OCI-LY3 (cell line): ENCODE data around the gene SETD9.

Experiments
- H2AFZ ChIP-seq: fragments of 200-600, 300-600 bp; shearing (Covaris generic); 2 replicates; pipeline ENCODE4 v1.6.0; 2014; ENCODE audit warnings: antibody characterized with exemption, low read depth, low read length
- H3K27ac ChIP-seq: fragments of 200-600, 300-600 bp; sonication (generic); 2 replicates; pipeline ENCODE4 v1.5.1; 2014; ENCODE audit warnings: mild to moderate bottlenecking, low read length, moderate library complexity, mixed read lengths
- H3K27me3 ChIP-seq: fragments of 200-600, 300-600 bp; sonication (generic); 2 replicates; pipeline ENCODE4 v1.6.1; 2014; ENCODE audit warnings: low read depth, low read length, mixed read lengths
- H3K36me3 ChIP-seq: fragments of 200-600, 300-600 bp; sonication (generic); replicated peaks from 2 replicates; pipeline ENCODE3; 2014; ENCODE audit warnings: low read depth, low read length, mixed read lengths
- H3K4me1 ChIP-seq: fragments of 300-600, 200-600 bp; sonication (generic); 2 replicates; pipeline ENCODE4 v1.6.1; 2014; ENCODE audit warnings: low read length, mixed read lengths
- H3K4me2 ChIP-seq: fragments of 200-600, 300-600 bp; sonication (generic); 2 replicates; pipeline ENCODE4 v1.6.1; 2014; ENCODE audit warnings: low read length, mixed read lengths
- H3K4me3 ChIP-seq: fragments of 300-600, 200-600 bp; sonication (generic); 2 replicates; pipeline ENCODE4 v1.5.1; 2014; ENCODE audit warnings: antibody characterized with exemption, mild to moderate bottlenecking, low read length, moderate library complexity
- H3K79me2 ChIP-seq: fragments of 300-600, 200-600 bp; shearing (Covaris generic); 2 replicates; pipeline ENCODE4 v1.6.1; 2014; ENCODE audit warnings: mild to moderate bottlenecking, low read length, mixed read lengths
- H3K9ac ChIP-seq: fragments of 300-600, 200-600 bp; shearing (Covaris generic); 2 replicates; pipeline ENCODE4 v1.6.0; 2014; ENCODE audit warnings: mild to moderate bottlenecking, low read length, moderate library complexity
- H3K9me3 ChIP-seq: fragments of 200-600, 300-600 bp; shearing (Covaris generic); 2 replicates; pipeline ENCODE4 v1.6.1; 2014; ENCODE audit warnings: low read length, mixed read lengths; ENCODE audit not compliant: insufficient read depth
- H4K20me1 ChIP-seq: fragments of 200-600, 300-600 bp; sonication (generic); 2 replicates; pipeline ENCODE4 v1.6.1; 2016; ENCODE audit warnings: low read length, mixed read lengths; ENCODE audit not compliant: insufficient read depth
- EZH2phosphoT487 ChIP-seq: fragments of 200-600 bp; shearing (Covaris generic); IDR thresholded peaks from 2 replicates; pipeline ENCODE4 v1.6.1; 2018; ENCODE audit warnings: antibody characterized with exemption, mixed run types, low read depth
- TF ChIP-seq, protein P1 (sequence below): fragments of 200-600, 300-600 bp; sonication (generic); IDR thresholded peaks from 2 replicates; pipeline ENCODE4 v1.5.1; 2014; ENCODE audit warnings: antibody characterized with exemption, low read length, low read depth

The SETD9 gene

DNA sequence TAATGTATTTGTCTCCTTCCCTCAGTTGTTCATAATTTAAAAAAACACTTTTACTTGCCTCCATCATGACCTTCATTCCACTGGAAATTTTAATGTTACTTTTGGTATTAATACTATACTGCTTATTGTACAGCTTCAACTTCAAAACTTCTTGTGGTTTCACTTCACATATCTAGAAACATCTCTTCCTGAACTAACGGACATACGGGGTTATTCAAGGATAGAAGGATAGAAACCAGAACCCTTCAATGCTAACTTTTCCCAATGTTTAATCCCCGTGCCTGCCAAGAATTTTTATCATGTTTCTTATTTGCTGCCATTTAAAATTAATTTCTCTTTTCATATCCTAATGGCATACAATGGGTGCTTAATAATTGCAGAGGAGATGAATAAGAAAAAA, 36.3 kb upstream of the SETD9 start:
- no peak overlapping the region for H3K27ac ChIP-seq
- H3K36me3 ChIP-seq, result peaks cover 45% of the 10 kb centered on the region
- H3K4me2 ChIP-seq, result no peak overlapping the region
- H3K79me2 ChIP-seq, result peaks cover 7% of the 10 kb centered on the region
- no peaks in the 10 kb centered on the region for H3K9me3 ChIP-seq
- H3K4me1 ChIP-seq, result peaks cover 13% of the 10 kb centered on the region
- H3K4me3 ChIP-seq, result no peak overlapping the region
- no peak overlapping the region for H2AFZ ChIP-seq
- no peak overlapping the region for H3K9ac ChIP-seq
- H4K20me1 ChIP-seq, result peaks cover 6% of the 10 kb centered on the region; the same call in 1 of the 2 replicates
- H3K27me3 ChIP-seq, result no peaks in the 10 kb centered on the region
- TF ChIP-seq, protein P1, sequence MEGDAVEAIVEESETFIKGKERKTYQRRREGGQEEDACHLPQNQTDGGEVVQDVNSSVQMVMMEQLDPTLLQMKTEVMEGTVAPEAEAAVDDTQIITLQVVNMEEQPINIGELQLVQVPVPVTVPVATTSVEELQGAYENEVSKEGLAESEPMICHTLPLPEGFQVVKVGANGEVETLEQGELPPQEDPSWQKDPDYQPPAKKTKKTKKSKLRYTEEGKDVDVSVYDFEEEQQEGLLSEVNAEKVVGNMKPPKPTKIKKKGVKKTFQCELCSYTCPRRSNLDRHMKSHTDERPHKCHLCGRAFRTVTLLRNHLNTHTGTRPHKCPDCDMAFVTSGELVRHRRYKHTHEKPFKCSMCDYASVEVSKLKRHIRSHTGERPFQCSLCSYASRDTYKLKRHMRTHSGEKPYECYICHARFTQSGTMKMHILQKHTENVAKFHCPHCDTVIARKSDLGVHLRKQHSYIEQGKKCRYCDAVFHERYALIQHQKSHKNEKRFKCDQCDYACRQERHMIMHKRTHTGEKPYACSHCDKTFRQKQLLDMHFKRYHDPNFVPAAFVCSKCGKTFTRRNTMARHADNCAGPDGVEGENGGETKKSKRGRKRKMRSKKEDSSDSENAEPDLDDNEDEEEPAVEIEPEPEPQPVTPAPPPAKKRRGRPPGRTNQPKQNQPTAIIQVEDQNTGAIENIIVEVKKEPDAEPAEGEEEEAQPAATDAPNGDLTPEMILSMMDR, result no peak
- TF ChIP-seq EZH2phosphoT487, result no peak

DNA sequence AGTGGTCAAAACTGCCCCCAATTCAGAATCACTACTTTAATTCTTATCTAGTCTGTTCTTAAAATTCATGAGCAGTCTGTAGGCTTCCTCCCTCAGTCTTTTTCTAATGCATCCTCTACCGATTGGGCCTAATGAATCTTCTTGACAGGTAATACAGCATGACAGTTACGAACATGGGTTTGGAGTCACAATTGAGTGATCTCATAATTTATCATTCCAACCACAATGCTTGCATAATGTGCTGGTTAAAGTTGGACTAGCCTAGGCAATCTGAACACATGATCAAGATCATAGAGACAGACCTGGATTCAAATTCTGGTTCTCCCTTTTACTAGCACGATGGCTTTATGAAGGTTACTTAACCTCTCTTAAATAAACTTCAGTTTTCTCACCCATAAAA, 33.1 kb upstream of the SETD9 start:
- no peak overlapping the region for H3K27ac ChIP-seq
- peaks cover 7% of the 10 kb centered on the region for H3K79me2 ChIP-seq
- no peak overlapping the region for H3K9ac ChIP-seq
- H4K20me1 ChIP-seq, result peaks cover 6% of the 10 kb centered on the region; the same call in 1 of the 2 replicates
- no peaks in the 10 kb centered on the region for H3K9me3 ChIP-seq
- H3K4me3 ChIP-seq, result no peak overlapping the region
- peaks cover 13% of the 10 kb centered on the region for H3K4me1 ChIP-seq
- TF ChIP-seq, protein P1, result no peak
- no peak for TF ChIP-seq EZH2phosphoT487
- peaks cover 67% of the 10 kb centered on the region for H3K36me3 ChIP-seq
- H2AFZ ChIP-seq, result no peak overlapping the region
- H3K27me3 ChIP-seq, result no peaks in the 10 kb centered on the region
- no peak overlapping the region for H3K4me2 ChIP-seq

DNA sequence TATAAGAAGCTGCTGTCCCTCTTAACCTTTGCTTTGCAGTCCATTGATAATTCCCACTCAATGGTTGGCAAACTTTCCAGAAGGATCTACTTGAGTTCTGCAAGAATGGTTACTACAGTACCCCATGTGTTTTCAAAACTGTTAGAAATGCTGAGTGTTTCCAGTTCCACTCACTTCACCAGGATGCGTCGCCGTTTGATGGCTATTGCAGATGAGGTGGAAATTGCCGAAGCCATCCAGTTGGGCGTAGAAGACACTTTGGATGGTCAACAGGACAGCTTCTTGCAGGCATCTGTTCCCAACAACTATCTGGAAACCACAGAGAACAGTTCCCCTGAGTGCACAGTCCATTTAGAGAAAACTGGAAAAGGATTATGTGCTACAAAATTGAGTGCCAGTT, 27.8 kb upstream of the SETD9 start:
- H2AFZ ChIP-seq, result no peak overlapping the region
- no peak overlapping the region for H3K4me3 ChIP-seq
- no peaks in the 10 kb centered on the region for H3K27me3 ChIP-seq
- H3K4me2 ChIP-seq, result no peak overlapping the region
- H3K79me2 ChIP-seq, result peaks cover 4% of the 10 kb centered on the region
- no peak for TF ChIP-seq EZH2phosphoT487
- TF ChIP-seq, protein P1, result no peak
- no peaks in the 10 kb centered on the region for H3K4me1 ChIP-seq
- no peaks in the 10 kb centered on the region for H3K9me3 ChIP-seq
- H3K27ac ChIP-seq, result no peak overlapping the region
- H4K20me1 ChIP-seq, result no peaks in the 10 kb centered on the region
- H3K36me3 ChIP-seq, result peaks cover 69% of the 10 kb centered on the region
- H3K9ac ChIP-seq, result no peak overlapping the region

DNA sequence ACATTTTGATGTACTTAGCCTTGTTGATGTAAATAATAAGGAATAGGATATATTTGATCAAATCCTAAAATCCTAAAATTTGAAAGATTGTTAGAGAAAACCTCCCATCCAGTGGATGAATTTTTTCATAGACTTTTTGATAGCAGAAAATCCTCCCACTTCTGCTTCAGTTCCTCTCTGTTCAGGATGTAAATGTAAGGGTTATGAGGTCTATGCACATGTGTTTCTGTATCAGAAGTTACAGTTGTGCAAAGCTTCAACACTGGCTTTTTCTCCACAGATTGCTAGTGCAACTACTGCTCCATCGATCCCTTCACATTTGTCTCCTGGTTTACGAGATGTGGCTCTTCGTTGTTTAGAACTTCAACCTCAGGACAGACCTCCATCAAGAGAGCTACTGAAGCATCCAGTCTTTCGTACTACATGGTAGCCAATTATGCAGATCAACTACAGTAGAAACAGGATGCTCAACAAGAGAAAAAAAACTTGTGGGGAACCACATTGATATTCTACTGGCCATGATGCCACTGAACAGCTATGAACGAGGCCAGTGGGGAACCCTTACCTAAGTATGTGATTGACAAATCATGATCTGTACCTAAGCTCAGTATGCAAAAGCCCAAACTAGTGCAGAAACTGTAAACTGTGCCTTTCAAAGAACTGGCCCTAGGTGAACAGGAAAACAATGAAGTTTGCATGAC, 16.0 kb upstream of the SETD9 start:
- Histone ChIP-seq H3K9ac (no peak overlapping the region), H3K4me2 (no peak overlapping the region), H3K36me3 (peaks cover 36% of the 10 kb centered on the region), H2AFZ (no peak overlapping the region), H3K79me2 (no peaks in the 10 kb centered on the region), H3K9me3 (no peaks in the 10 kb centered on the region), H3K27ac (no peak overlapping the region), H3K27me3 (no peaks in the 10 kb centered on the region), H3K4me3 (no peak overlapping the region), H4K20me1 (no peaks in the 10 kb centered on the region), H3K4me1 (no peaks in the 10 kb centered on the region)
- TF ChIP-seq EZH2phosphoT487, result no peak
- TF ChIP-seq, protein P1, result no peak
